Loucy (cell line): ENCODE data around the gene SCAMP4.

Experiments
- H2AFZ ChIP-seq: fragments of 200-600 bp; sonication (generic); 2 replicates; pipeline ENCODE4 v1.6.0; 2016; ENCODE audit warnings: antibody characterized with exemption, mild to moderate bottlenecking, low read length, moderate library complexity
- H3F3A ChIP-seq: fragments of 200-600 bp; 2 replicates; pipeline ENCODE4 v1.6.0; 2016; ENCODE audit warnings: antibody characterized with exemption, low read depth, mild to moderate bottlenecking
- H3K27me3 ChIP-seq: fragments of 200-600 bp; sonication (generic); 2 replicates; pipeline ENCODE4 v1.6.1; 2014; ENCODE audit warnings: low read length, mild to moderate bottlenecking; ENCODE audit not compliant: insufficient read depth, poor library complexity, severe bottlenecking
- H3K36me3 ChIP-seq: fragments of 200-600 bp; sonication (generic); 2 replicates; pipeline ENCODE4 v1.6.1; 2016; ENCODE audit warnings: low read length; ENCODE audit not compliant: insufficient read depth
- H3K4me1 ChIP-seq: fragments of 200-600 bp; sonication (generic); 2 replicates; pipeline ENCODE4 v1.5.1; 2014; ENCODE audit warnings: low read length, mild to moderate bottlenecking; ENCODE audit not compliant: insufficient read depth, poor library complexity, severe bottlenecking
- H3K4me2 ChIP-seq: fragments of 200-600 bp; sonication (generic); 2 replicates; pipeline ENCODE4 v1.6.0; 2014; ENCODE audit warnings: antibody characterized with exemption, low read length, low read depth, mild to moderate bottlenecking; ENCODE audit not compliant: poor library complexity, severe bottlenecking
- H3K4me3 ChIP-seq: fragments of 200-600 bp; sonication (generic); 2 replicates; pipeline ENCODE4 v1.5.1; 2014; ENCODE audit warnings: low read length, mild to moderate bottlenecking, mixed read lengths; ENCODE audit not compliant: poor library complexity, severe bottlenecking
- H3K79me2 ChIP-seq: fragments of 200-600 bp; sonication (generic); 2 replicates; pipeline ENCODE4 v1.6.1; 2014; ENCODE audit warnings: low read length; ENCODE audit not compliant: insufficient read depth
- H3K9ac ChIP-seq: fragments of 200-600 bp; sonication (generic); 2 replicates; pipeline ENCODE4 v1.6.0; 2014; ENCODE audit warnings: mild to moderate bottlenecking, low read depth, low read length, moderate library complexity; ENCODE audit not compliant: poor library complexity, severe bottlenecking
- H3K9me2 ChIP-seq: fragments of 200-600 bp; sonication (generic); replicated peaks from 2 replicates; pipeline ENCODE4 v1.6.1; 2016; ENCODE audit warnings: low read depth, low read length, mixed read lengths
- H3K9me3 ChIP-seq: fragments of 200-600 bp; sonication (generic); 2 replicates; pipeline ENCODE4 v1.6.1; 2014; ENCODE audit warnings: mild to moderate bottlenecking, antibody characterized with exemption, low read length, low read depth; ENCODE audit not compliant: insufficient read depth
- H4K20me1 ChIP-seq: fragments of 200-600 bp; sonication (generic); 2 replicates; pipeline ENCODE4 v1.6.0; 2014; ENCODE audit warnings: antibody characterized with exemption, low read length, mild to moderate bottlenecking; ENCODE audit not compliant: insufficient read depth, poor library complexity, severe bottlenecking
- EZH2phosphoT487 ChIP-seq: fragments of 200-600 bp; IDR thresholded peaks from 2 replicates; pipeline ENCODE4 v1.6.1; 2018; ENCODE audit warnings: antibody characterized with exemption, mild to moderate bottlenecking, moderate library complexity, borderline replicate concordance
- TF ChIP-seq, protein P1 (sequence below): fragments of 200-600 bp; sonication (generic); conservative IDR thresholded peaks from 2 replicates; pipeline ENCODE4 v1.5.1; 2014; ENCODE audit warnings: mild to moderate bottlenecking, antibody characterized with exemption, low read length

The SCAMP4 gene

GRCh38 chr19:1914826-1915341, 9.7 kb downstream of the SCAMP4 start:
- H4K20me1 ChIP-seq: peaks cover 3% of the 10 kb centered on the region
- peaks cover 13% of the 10 kb centered on the region; the same call in 1 of the 2 replicates for H3K36me3 ChIP-seq
- H3K9me2 ChIP-seq: no peaks in the 10 kb centered on the region
- no peaks in the 10 kb centered on the region for H3K4me1 ChIP-seq
- H3K79me2 ChIP-seq: peaks cover 32% of the 10 kb centered on the region; the same call in 1 of the 2 replicates
- H3K27me3 ChIP-seq: no peaks in the 10 kb centered on the region
- H3K9me3 ChIP-seq: no peaks in the 10 kb centered on the region
- H3K4me2 ChIP-seq: no peak overlapping the region
- no peak for TF ChIP-seq EZH2phosphoT487
- TF ChIP-seq, protein P1, sequence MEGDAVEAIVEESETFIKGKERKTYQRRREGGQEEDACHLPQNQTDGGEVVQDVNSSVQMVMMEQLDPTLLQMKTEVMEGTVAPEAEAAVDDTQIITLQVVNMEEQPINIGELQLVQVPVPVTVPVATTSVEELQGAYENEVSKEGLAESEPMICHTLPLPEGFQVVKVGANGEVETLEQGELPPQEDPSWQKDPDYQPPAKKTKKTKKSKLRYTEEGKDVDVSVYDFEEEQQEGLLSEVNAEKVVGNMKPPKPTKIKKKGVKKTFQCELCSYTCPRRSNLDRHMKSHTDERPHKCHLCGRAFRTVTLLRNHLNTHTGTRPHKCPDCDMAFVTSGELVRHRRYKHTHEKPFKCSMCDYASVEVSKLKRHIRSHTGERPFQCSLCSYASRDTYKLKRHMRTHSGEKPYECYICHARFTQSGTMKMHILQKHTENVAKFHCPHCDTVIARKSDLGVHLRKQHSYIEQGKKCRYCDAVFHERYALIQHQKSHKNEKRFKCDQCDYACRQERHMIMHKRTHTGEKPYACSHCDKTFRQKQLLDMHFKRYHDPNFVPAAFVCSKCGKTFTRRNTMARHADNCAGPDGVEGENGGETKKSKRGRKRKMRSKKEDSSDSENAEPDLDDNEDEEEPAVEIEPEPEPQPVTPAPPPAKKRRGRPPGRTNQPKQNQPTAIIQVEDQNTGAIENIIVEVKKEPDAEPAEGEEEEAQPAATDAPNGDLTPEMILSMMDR: no peak
- no peak overlapping the region for H2AFZ ChIP-seq
- H3F3A ChIP-seq: no peaks in the 10 kb centered on the region
- H3K9ac ChIP-seq: no peak overlapping the region
- H3K4me3 ChIP-seq: no peak overlapping the region

GRCh38 chr19:1917146-1917545, 11.9 kb downstream of the SCAMP4 start:
- Histone ChIP-seq H3K79me2 (peaks cover 18% of the 10 kb centered on the region; the same call in 1 of the 2 replicates), H3K9me3 (no peaks in the 10 kb centered on the region), H3K4me2 (no peak overlapping the region), H3K36me3 (peaks cover 13% of the 10 kb centered on the region; the same call in 1 of the 2 replicates), H2AFZ (no peak overlapping the region), H3K9ac (no peak overlapping the region), H3K9me2 (no peaks in the 10 kb centered on the region), H3K4me3 (no peak overlapping the region), H3F3A (no peaks in the 10 kb centered on the region), H4K20me1 (no peaks in the 10 kb centered on the region), H3K4me1 (no peaks in the 10 kb centered on the region), H3K27me3 (no peaks in the 10 kb centered on the region)
- TF ChIP-seq, protein P1: no peak
- TF ChIP-seq EZH2phosphoT487: no peak

- Histone ChIP-seq H2AFZ (no peak overlapping the region), H3K4me3 (no peak overlapping the region), H3K4me1 (no peaks in the 10 kb centered on the region), H3K36me3 (peaks cover 13% of the 10 kb centered on the region; the same call in 1 of the 2 replicates), H3K9me3 (no peaks in the 10 kb centered on the region), H4K20me1 (no peaks in the 10 kb centered on the region), H3K9ac (no peak overlapping the region), H3K9me2 (no peaks in the 10 kb centered on the region), H3K4me2 (no peak overlapping the region), H3F3A (no peaks in the 10 kb centered on the region), H3K79me2 (peaks cover 10% of the 10 kb centered on the region; the same call in 1 of the 2 replicates), H3K27me3 (no peaks in the 10 kb centered on the region)
- TF ChIP-seq, protein P1: no peak
- TF ChIP-seq EZH2phosphoT487: no peak
Measured at GRCh38 chr19:1917926-1918325, 12.7 kb downstream of the SCAMP4 start.
